Upper lobe of right lung (tissue), 1 donor: ENCODE data around the gene LRRC3. TPM values are rescaled to one million over a fixed set of nuclear protein-coding genes. Genes with fewer than 3 reads are reported as not detected.

ENCODE experiments used
- ATAC-seq: fragments of 200-7000 bp; cut with Tn5 transposase; one replicate; pipeline ENCODE4 v1.9.1; 2020; ENCODE audit warnings: mild to moderate bottlenecking, moderate library complexity
- DNase-seq: peaks from one replicate; pipeline ENCODE4 v3.0.0-alpha.2; 2020
- H3K27ac ChIP-seq: fragments of 200-600 bp; one replicate; pipeline ENCODE4 v1.8.0; 2022
- H3K27me3 ChIP-seq: fragments of 200-600 bp; one replicate; pipeline ENCODE4 v1.8.0; 2022; ENCODE audit warnings: mild to moderate bottlenecking
- H3K36me3 ChIP-seq: fragments of 200-600 bp; one replicate; pipeline ENCODE4 v1.8.0; 2022
- H3K4me1 ChIP-seq: fragments of 200-600 bp; one replicate; pipeline ENCODE4 v1.8.0; 2022
- H3K4me3 ChIP-seq: fragments of 200-600 bp; one replicate; pipeline ENCODE4 v1.8.0; 2022; ENCODE audit warnings: mild to moderate bottlenecking
- H3K9me3 ChIP-seq: fragments of 200-600 bp; one replicate; pipeline ENCODE4 v1.8.0; 2022
- intact Hi-C: fragments of 100-400 bp; cut with DNase I; formaldehyde crosslinking; loops from one replicate; pipeline ENCODE4 v1.11.0; 2022
- total RNA-seq: library from RNA; stranded (reverse); fragmentation: NEBNext Ultra II Directional; extraction: Animal tissue kit (Norgen Biotek cat#: 25700); gene quantifications from one replicate; pipeline ENCODE4 v1.2.1, GENCODE V29; 2021
- TF ChIP-seq, protein P1 (sequence below): fragments of 200-600 bp; IDR thresholded peaks from one replicate; pipeline ENCODE4 v1.8.0; 2022; ENCODE audit warnings: antibody characterized with exemption
- donor health status: DM: no; HTN: yes; CAD: no; lungs with severe emphysema.

Gene LRRC3
- total RNA-seq, 1 donor from 2014 or later: 3.6 TPM

DNA sequence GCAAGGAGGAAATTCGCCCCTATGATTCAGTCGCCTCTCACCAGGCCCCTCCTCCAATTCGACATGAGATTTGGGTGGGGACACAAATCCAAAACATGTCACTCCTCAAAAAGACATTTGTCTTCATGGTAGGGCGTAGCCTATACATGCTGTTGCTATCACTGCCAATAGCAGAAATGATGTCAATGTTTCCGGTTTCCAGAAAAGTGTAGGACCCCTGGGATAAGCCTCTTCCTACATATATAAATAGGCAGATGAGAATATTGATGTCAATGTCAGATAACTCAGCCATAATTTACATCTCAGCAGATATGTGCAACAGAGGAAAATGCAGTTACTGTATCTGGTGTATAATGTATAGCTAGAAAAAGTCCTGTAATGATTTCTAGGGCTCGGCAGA lies 16.7 kb downstream of the LRRC3 start:
- H3K27me3 ChIP-seq: no peaks in the 10 kb centered on the region
- DNase-seq (no peak), ATAC-seq (no peak)
- H3K9me3 ChIP-seq: no peaks in the 10 kb centered on the region
- H3K27ac ChIP-seq: no peak overlapping the region
- H3K4me3 ChIP-seq: no peak overlapping the region
- H3K4me1 ChIP-seq: no peaks in the 10 kb centered on the region
- TF ChIP-seq, protein P1, sequence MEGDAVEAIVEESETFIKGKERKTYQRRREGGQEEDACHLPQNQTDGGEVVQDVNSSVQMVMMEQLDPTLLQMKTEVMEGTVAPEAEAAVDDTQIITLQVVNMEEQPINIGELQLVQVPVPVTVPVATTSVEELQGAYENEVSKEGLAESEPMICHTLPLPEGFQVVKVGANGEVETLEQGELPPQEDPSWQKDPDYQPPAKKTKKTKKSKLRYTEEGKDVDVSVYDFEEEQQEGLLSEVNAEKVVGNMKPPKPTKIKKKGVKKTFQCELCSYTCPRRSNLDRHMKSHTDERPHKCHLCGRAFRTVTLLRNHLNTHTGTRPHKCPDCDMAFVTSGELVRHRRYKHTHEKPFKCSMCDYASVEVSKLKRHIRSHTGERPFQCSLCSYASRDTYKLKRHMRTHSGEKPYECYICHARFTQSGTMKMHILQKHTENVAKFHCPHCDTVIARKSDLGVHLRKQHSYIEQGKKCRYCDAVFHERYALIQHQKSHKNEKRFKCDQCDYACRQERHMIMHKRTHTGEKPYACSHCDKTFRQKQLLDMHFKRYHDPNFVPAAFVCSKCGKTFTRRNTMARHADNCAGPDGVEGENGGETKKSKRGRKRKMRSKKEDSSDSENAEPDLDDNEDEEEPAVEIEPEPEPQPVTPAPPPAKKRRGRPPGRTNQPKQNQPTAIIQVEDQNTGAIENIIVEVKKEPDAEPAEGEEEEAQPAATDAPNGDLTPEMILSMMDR: no peak
- intact Hi-C loops: no loop called here
- no peaks in the 10 kb centered on the region for H3K36me3 ChIP-seq

DNA sequence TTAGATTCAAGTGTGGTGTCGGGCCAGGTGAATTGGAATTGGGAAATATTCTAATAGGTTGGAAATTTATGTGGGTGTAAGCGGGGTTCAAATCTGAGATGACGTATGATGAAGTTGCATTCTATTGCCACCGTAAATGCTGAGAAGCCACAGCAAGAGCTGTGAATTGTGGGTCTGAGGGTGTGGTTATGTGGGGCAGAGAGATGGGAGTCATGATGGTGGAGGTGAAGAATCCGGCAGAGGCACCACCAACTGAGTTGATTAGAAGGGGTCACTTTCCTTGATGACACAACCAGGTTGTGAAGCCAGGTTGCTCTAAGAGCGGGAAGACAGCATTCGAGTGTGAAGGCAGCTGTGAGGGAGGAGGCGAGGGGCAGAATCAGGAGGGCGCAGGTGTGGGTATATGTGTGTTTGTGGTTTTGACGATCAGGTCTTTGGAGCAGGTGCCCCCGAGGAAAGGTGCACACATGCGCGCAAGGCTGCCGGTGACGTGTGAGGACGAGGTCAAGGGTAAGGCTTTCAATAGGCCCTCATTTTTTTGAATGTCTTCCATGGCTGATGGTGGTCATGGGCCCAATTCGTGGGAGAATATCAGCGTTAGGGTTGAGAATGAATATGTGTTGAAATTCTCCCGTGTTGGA lies 18.7 kb downstream of the LRRC3 start:
- intact Hi-C loops: no loop called here
- no peak for ATAC-seq

DNA sequence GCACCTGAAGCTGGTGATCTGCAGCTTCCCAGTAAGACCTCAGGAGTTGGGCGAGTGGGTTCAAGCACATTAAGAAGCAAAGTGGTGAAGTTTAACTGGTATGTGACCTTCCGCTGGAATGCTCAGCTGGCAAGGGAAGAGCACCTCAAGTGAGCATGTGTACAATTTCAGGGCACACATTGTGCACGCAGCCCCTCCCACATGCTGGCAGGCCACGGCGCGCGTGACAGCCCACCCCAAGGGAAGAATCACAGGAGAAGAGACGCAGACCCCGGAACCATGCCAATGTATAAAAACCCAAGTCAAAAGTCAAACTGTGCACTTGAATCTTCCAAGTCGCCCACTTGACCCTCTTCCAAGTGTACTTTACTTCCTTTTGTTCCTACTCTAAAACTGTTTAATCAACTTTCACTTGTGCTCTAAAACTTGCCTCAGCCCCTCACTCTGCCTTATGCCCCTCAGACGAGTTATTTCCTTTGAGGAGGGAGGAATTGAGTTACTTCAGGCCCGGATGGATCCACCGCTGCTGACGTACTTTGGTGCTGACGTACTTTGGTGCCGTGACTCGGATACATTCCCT lies 20.0 kb downstream of the LRRC3 start:
- DNase-seq (no peak), ATAC-seq (no peak)

More for the DNA sequence above, 18.7 kb downstream of the LRRC3 start:
- no peak overlapping the region for H3K4me3 ChIP-seq
- no peaks in the 10 kb centered on the region for H3K9me3 ChIP-seq
- H3K4me1 ChIP-seq: no peaks in the 10 kb centered on the region
- H3K27me3 ChIP-seq: no peaks in the 10 kb centered on the region
- H3K36me3 ChIP-seq: no peaks in the 10 kb centered on the region
- no peak overlapping the region for H3K27ac ChIP-seq
- no peak for DNase-seq
- TF ChIP-seq, protein P1: no peak

DNA sequence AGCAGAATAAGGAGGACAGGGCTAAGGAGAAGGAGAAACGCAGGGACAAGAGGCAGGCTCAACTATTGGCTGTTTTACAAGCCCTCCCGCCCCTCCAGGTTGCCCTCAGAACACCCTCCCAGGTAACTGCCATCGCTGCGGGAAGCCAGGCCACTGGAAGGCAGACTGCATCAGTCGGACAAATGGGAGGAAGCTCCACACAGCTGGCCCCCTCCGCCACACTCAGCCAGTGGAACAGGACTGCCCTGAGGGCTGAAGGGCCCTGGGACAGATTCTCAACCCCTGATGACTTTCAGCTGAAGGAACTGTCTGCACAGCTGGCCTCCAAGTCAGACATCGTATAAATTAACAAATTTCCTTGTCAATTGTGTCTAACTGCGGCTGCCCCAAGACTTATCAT lies 21.8 kb downstream of the LRRC3 start:
- TF ChIP-seq, protein P1: no peak
- intact Hi-C loops: no loop called here
- Histone ChIP-seq H3K27me3 (no peaks in the 10 kb centered on the region), H3K9me3 (no peaks in the 10 kb centered on the region), H3K4me1 (no peaks in the 10 kb centered on the region), H3K36me3 (no peaks in the 10 kb centered on the region), H3K27ac (no peak overlapping the region), H3K4me3 (no peak overlapping the region)
- DNase-seq (no peak), ATAC-seq (no peak)

More for the DNA sequence above, 20.0 kb downstream of the LRRC3 start:
- no peaks in the 10 kb centered on the region for H3K4me1 ChIP-seq
- no peak overlapping the region for H3K27ac ChIP-seq
- H3K4me3 ChIP-seq: no peak overlapping the region
- H3K9me3 ChIP-seq: no peaks in the 10 kb centered on the region
- intact Hi-C loops: no loop called here
- TF ChIP-seq, protein P1: no peak
- no peaks in the 10 kb centered on the region for H3K27me3 ChIP-seq
- no peaks in the 10 kb centered on the region for H3K36me3 ChIP-seq

GRCh38 chr21:44477712-44478111 lies 22.4 kb downstream of the LRRC3 start:
- no peaks in the 10 kb centered on the region for H3K36me3 ChIP-seq
- H3K9me3 ChIP-seq: no peaks in the 10 kb centered on the region
- no peaks in the 10 kb centered on the region for H3K27me3 ChIP-seq
- TF ChIP-seq, protein P1: no peak
- intact Hi-C loops: no loop called here
- DNase-seq: no peak
- peak; percentile 44 for ATAC-seq
- no peak overlapping the region for H3K27ac ChIP-seq
- no peaks in the 10 kb centered on the region for H3K4me1 ChIP-seq
- H3K4me3 ChIP-seq: no peak overlapping the region
